22Rv1 (cell line): Measurements from ENCODE around the gene KATNAL2.
A peak's percentile ranks its signal among the peaks of the same experiment; 100 is the strongest.
"Not testable (repeated sequence)": the region's sequence is repeated elsewhere in the genome, so short reads cannot be mapped to it uniquely, and the experiment has no call there.

Experiments
- H3K27ac ChIP-seq: fragments of 450-650 bp; 2 replicates; pipeline ENCODE4 v1.5.1; 2017
- ZFX ChIP-seq: fragments of 450-650 bp; IDR thresholded peaks from 2 replicates; pipeline ENCODE4 v1.6.1; 2017; ENCODE audit warnings: antibody characterized with exemption, borderline replicate concordance
- TF ChIP-seq, protein P1 (sequence below): fragments of 450-650 bp; IDR thresholded peaks from 2 replicates; pipeline ENCODE4 v1.5.1; 2017; ENCODE audit warnings: mild to moderate bottlenecking

The KATNAL2 gene

DNA sequence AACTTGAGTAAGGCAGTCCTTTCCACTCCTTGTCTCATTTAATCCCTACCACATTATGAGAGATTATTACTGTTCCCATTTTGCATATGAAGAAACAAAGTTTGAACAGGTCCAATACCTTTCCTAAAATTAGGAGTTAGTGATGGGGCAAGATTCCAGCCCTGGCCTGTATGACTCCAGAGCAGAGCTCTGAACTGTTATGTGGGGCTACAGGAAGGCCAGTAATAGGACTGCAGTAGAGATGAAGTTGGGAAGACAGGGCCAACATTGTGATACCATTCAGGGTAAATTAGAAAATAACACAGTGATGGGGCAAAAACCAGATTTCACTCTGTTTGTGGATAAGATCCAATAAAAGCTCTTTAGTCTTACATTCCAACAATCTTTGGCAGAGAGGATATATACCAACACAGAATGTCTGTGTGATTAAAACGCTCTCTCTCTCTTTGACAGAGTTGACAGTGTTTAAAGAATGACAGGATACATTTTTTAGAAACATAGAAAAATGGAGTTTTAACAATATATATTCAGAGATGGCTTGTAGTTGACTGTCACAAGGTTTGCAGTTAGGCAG is 22.7 kb downstream of the KATNAL2 start:
- H3K27ac ChIP-seq: no peak overlapping the region
- TF ChIP-seq ZFX: no peak
- TF ChIP-seq, protein P1, sequence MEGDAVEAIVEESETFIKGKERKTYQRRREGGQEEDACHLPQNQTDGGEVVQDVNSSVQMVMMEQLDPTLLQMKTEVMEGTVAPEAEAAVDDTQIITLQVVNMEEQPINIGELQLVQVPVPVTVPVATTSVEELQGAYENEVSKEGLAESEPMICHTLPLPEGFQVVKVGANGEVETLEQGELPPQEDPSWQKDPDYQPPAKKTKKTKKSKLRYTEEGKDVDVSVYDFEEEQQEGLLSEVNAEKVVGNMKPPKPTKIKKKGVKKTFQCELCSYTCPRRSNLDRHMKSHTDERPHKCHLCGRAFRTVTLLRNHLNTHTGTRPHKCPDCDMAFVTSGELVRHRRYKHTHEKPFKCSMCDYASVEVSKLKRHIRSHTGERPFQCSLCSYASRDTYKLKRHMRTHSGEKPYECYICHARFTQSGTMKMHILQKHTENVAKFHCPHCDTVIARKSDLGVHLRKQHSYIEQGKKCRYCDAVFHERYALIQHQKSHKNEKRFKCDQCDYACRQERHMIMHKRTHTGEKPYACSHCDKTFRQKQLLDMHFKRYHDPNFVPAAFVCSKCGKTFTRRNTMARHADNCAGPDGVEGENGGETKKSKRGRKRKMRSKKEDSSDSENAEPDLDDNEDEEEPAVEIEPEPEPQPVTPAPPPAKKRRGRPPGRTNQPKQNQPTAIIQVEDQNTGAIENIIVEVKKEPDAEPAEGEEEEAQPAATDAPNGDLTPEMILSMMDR: no peak

DNA sequence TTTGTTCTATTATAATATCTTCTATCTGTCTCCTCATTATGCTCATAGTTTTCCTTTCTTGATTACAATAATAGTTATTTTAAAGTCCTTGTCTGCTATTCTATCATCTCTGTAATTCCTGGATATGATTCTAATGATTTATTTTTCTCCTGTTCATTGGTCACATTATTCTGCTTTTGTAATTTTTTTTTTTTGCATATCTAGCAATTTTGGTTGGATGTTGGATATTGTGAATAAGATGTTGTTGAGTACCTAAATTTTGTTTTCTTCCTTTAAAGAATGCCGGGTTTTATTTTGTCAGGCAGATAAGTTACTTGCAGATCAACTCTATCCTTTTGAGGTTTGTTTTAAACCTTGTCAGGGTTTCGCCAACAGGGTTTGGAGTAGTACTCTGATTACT is 25.2 kb downstream of the KATNAL2 start:
- H3K27ac ChIP-seq: no peak overlapping the region
- TF ChIP-seq ZFX: no peak
- TF ChIP-seq, protein P1: no peak

DNA sequence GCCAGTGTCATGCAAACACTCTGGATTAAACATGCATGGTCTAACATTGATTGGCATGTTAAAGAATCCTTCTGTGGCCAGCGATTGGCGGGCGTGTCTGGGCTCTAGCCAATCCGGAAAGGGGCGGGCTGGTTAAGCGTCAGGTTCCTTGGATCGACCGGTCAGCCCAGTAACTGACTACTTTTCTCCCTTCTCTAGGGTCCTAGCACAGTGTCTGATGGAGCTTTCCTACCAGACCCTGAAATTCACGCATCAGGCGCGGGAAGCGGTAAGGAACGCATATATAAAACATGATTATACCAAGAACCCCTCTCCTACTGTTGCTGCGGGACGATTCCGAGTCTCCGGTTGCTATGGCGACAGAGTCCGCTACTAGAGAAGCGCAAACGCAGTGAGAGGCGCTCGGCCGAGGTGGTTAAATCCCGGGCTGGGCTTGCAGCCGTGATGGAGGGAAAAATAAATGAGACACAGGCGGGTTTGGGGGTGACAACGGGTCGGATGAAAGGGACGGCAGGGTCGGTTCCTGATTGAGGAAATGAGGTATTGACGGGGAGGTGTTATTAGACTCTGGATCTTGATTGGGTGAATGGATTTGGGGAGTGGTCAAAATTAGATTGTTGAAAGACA is 29.4 kb downstream of the KATNAL2 start:
- TF ChIP-seq, protein P1: no peak
- TF ChIP-seq ZFX: no peak
- H3K27ac ChIP-seq: peak overlapping the region; percentile 49

DNA sequence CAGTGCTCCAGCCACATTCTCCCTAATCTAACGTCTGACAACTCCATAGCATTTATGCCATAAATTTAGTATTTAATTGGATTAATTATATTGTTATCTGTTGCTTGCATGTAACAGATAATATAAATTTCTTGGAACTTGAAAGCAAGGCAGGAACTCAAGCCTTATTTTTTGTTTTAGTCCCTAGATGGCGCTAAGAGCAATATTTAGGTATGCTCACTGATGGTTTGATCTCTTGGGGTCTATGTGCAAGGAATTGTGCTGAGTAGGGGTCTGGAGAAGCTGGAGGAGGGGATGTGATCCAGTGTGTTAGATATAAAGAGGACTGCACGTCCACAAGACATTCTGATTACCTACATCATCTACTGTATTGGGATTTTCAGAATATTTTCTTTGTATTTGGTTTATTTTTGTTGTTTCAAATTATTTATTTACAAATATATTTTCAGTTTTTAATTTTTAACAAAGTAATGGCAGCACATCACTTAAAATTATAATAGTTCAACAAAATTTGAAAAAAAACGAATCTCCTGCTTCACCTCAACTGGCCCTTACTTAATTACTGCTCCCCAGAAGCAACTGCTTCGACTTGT is 32.8 kb downstream of the KATNAL2 start:
- no peak for TF ChIP-seq ZFX
- TF ChIP-seq, protein P1: peak; percentile 77

DNA sequence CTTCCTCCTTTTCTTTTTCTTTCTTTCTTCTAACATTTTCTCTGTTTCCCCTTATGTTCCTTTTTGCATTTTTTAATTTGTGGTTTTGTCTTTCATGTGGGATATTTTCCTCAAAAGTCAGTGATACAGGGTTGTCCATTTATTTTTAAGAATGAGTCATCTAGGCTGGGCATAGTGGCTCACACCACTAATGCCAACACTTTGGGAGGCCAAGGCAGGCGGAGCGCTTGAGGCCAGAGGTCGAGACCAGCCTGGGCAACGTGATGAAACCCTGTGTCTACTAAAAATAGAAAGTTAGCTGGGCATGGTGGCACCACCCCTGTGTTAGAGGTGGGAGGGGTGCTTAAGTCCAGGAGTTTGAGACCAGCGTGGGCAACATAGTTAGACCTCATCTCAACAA is 35.8 kb downstream of the KATNAL2 start:
- H3K27ac ChIP-seq: no peak overlapping the region
- TF ChIP-seq ZFX: no peak
- TF ChIP-seq, protein P1: no peak

More for the DNA sequence above, 32.8 kb downstream of the KATNAL2 start:
- H3K27ac ChIP-seq: no peak overlapping the region

DNA sequence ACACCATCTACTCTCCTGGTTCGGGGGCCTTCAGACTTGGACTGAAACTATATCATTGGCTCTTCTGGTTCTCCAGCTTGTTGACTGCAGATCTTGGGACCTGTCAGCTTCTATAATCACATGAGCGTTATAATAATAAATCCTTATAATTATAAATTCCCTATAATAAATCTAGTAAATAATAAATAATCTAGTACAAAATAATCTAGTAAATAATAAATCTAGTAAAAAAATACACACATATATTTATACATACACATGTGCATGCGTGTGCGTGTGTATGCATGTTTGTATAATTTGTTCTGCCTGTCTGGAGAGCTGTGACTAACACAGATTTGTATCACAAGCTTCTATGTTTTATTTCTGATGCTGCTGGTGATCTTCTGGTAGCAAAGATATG is 40.8 kb downstream of the KATNAL2 start:
- no peak overlapping the region for H3K27ac ChIP-seq
- TF ChIP-seq, protein P1: no peak
- TF ChIP-seq ZFX: no peak

DNA sequence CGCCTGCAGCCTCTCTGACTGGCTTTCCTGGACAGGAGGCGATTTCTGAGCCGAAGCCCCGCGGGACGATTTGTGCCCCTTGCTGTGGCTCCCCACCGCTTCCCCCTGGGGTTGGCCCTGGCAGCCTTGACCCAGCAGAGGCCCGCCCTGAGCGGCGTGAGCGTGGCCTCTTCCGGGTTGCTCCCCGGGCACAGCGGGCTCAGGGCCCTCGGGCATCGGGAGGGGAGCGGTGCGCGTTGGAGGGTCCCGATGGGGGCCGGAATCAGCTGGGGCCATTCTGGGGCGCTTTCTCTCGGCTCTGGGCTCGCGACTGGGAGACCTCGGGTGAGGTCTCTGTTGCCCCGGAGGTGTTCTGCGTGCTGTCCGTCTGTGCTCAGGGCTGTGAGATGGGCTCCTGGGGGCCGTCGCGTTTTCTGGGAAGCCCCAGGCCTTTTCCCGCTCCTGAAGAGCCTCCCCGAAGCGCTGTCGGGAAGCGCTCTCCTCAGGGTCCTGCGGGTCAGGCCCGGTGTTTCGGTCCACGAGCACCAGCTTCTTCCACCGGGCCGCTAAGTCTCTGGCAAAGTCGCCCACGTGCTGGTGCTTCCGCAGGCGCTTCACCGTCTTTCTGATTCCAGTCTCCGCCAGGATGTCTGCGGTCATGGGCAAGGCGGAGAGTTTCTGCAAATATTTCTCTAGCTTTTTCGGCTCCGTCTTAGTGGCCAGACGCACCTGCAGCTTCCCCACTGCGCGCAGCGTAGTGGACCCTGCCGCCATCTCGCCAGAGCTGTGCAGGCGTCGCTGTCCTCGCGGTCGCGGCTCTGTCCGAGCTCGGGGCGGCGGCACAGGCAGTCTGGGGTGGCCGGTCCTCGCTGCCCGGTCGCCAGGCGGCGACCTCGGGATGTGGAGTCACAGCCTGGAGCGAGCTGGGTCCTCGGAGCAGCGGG is 46.5 kb downstream of the KATNAL2 start:
- H3K27ac ChIP-seq: not testable (repeated sequence)

DNA sequence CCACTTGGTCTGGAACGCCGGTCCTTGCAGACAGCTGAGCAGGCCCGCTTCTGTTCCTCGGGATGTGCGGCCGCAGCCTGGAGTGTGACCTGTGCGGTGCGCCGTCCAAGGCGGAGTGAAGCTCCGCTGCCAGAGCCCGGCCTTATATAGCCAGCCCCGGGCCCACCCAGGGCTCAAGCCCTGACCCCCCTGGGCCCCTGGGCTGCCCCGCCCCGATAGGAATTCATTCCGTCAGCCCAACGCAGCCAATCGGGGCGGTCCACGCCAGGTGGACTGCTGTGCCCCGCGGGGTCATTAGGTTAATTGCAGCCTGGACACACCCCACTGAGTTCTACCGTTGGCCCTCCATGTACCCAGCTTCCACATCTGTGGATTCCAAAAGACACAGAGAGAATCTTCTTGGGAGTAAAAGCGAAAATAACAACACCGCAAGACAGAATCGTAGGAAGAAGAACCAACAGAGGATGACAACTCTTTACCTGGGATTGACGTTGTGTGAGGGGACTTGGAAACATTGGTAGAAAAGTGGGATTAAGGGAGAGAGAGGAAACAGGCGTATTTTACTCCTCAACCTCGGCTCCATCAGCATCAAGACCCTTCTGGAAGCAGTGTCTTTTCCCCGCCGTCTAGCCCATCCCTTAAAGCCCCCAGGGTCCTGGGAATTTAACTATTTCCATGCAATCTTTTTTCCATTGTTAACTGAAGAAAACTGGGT is 47.3 kb downstream of the KATNAL2 start:
- not testable (repeated sequence) for H3K27ac ChIP-seq

DNA sequence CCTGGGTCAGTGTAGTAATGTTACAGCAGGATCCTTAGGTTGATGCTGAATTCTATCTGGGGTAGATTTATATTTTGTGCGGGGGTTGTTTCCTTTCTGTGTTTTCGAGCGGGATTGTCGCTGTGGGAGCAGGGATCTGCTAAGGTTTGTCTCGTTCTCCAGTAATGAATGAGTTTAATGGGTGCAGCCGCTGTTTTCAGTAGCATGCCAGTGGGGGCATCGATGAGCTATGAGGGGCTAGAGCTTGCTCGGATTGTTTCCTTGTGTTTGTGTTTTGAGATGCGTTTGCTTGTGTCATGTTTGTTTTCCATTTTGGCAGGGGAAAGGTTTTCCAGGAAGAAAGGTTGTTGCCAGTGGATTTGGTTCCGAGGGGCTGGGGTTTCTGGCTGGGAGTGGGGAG is 48.9 kb downstream of the KATNAL2 start:
- H3K27ac ChIP-seq: not testable (repeated sequence)

DNA sequence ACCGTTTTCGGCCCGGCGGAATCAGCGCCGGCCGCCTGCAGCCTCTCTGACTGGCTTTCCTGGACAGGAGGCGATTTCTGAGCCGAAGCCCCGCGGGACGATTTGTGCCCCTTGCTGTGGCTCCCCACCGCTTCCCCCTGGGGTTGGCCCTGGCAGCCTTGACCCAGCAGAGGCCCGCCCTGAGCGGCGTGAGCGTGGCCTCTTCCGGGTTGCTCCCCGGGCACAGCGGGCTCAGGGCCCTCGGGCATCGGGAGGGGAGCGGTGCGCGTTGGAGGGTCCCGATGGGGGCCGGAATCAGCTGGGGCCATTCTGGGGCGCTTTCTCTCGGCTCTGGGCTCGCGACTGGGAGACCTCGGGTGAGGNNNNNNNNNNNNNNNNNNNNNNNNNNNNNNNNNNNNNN is 52.1 kb downstream of the KATNAL2 start:
- H3K27ac ChIP-seq: not testable (repeated sequence)

DNA sequence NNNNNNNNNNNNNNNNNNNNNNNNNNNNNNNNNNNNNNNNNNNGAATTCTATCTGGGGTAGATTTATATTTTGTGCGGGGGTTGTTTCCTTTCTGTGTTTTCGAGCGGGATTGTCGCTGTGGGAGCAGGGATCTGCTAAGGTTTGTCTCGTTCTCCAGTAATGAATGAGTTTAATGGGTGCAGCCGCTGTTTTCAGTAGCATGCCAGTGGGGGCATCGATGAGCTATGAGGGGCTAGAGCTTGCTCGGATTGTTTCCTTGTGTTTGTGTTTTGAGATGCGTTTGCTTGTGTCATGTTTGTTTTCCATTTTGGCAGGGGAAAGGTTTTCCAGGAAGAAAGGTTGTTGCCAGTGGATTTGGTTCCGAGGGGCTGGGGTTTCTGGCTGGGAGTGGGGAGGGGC is 102.5 kb downstream of the KATNAL2 start:
- H3K27ac ChIP-seq: not testable (repeated sequence)
